ENCODE measurements around the gene FAM120B.

Gene FAM120B

DNA sequence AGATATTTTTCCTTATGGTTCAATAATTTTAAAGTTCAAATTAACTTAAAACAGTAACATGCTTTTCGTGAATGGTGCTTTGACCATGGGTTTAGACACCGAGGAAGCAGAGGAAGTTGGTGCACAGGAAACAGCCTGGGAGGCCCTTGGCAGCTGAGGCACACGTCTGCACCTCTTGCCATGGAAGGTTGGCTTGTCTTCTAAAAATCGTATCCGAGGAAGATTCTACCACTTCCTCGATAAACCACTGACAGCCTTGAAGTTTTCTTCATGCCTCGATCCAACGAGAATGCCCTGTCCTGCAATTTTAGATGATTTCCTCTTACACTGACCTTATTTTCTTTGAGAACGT lies 27.8 kb upstream of the FAM120B start:
- TF ChIP-seq, protein P1, sequence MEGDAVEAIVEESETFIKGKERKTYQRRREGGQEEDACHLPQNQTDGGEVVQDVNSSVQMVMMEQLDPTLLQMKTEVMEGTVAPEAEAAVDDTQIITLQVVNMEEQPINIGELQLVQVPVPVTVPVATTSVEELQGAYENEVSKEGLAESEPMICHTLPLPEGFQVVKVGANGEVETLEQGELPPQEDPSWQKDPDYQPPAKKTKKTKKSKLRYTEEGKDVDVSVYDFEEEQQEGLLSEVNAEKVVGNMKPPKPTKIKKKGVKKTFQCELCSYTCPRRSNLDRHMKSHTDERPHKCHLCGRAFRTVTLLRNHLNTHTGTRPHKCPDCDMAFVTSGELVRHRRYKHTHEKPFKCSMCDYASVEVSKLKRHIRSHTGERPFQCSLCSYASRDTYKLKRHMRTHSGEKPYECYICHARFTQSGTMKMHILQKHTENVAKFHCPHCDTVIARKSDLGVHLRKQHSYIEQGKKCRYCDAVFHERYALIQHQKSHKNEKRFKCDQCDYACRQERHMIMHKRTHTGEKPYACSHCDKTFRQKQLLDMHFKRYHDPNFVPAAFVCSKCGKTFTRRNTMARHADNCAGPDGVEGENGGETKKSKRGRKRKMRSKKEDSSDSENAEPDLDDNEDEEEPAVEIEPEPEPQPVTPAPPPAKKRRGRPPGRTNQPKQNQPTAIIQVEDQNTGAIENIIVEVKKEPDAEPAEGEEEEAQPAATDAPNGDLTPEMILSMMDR (IDR thresholded peaks at IDR 0.05; ENCODE audit: control insufficient read depth, insufficient read depth, low read depth, low read length, missing control alignments) = no peak
- no peak overlapping the region for H3K4me3 ChIP-seq (ENCODE audit: control insufficient read depth, low read depth, low read length)
- no peak for DNase-seq (ENCODE audit: low read depth)

DNA sequence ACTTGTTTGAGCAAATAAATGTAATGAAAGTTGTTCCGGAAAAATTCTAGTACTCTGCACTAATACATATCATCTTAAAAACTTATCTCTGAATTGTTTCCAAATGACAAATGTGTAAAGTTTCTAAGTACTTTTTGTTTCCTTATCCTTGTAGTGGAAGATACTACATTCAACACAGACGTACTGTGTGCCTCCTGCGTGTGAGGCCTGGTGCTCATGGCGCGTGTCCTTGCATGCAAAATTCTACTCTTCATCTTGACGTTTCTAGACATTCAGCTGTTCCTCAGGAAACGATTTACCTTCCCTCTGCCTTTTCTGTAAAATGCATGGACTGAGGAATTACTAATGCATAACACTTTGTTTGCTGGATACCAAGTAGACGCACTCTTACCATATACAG lies 27.1 kb upstream of the FAM120B start:
- DNase-seq (ENCODE audit: low read depth) = no peak
- TF ChIP-seq, protein P1 (IDR thresholded peaks at IDR 0.05; ENCODE audit: control insufficient read depth, insufficient read depth, low read depth, low read length, missing control alignments) = no peak

GRCh38 chr6:170279977-170280688 lies 26.4 kb upstream of the FAM120B start:
- TF ChIP-seq, protein P1 (IDR thresholded peaks at IDR 0.05; ENCODE audit: control insufficient read depth, insufficient read depth, low read depth, low read length, missing control alignments) = no peak
- DNase-seq (ENCODE audit: low read depth) = no peak

More for the DNA sequence above, 27.1 kb upstream of the FAM120B start:
- H3K4me3 ChIP-seq (ENCODE audit: control insufficient read depth, low read depth, low read length) = no peak overlapping the region

GRCh38 chr6:170280689-170281045 lies 25.9 kb upstream of the FAM120B start:
- TF ChIP-seq, protein P1 (IDR thresholded peaks at IDR 0.05; ENCODE audit: control insufficient read depth, insufficient read depth, low read depth, low read length, missing control alignments) = no peak
- no peak for DNase-seq (ENCODE audit: low read depth)
- peak overlapping the region; percentile 9 for H3K4me3 ChIP-seq (ENCODE audit: control insufficient read depth, low read depth, low read length)

More at GRCh38 chr6:170279977-170280688, 26.4 kb upstream of the FAM120B start:
- peak overlapping the region; percentile 9 for H3K4me3 ChIP-seq (ENCODE audit: control insufficient read depth, low read depth, low read length)

DNA sequence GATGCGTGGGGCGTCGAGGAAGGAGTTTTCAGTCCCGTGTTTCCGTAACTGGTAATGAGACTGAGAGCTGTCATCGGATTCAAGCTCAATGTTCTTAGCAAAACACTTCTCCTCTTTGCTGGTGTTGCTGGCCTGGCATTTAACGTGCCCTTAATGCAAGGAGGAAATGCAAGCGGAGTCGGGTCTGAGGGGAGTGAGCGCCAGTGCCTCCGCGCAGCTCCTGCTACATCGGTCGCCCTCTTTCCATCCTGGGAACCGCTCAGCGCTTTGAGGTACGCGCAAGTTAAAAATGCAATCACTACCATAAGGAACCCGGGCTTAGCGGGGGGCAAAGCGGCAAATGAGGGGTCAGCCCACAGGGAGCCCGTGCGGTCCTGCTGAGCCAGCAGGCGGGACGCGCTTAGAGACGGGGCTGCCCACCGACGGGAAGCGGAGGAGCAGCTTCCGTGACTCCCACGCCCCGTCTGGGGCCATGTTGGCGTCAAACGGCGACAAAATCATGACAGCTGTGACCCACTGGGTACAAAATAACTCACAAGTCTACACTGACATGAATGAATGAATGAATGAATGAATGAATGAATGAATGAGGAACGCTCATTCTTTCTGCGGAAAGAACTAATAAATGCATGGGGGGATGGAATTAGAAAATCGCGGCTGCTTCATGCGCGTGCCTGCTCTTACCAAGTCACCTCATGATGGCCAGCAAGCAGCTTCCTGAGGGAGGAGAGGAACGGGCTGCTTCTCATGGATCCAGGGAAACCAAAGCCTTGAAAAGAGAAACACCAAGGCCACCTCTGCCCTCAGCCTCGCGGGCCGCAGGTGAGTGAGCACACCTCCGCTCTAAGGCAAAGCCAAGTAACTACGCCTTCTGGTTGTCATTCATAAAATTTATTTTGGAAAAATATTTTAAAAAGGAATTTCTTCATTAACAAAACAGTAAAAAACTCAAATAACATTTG lies 24.9 kb upstream of the FAM120B start:
- no peak for DNase-seq (ENCODE audit: low read depth)
- TF ChIP-seq, protein P1 (IDR thresholded peaks at IDR 0.05; ENCODE audit: control insufficient read depth, insufficient read depth, low read depth, low read length, missing control alignments) = no peak
- no peak overlapping the region for H3K4me3 ChIP-seq (ENCODE audit: control insufficient read depth, low read depth, low read length)

DNA sequence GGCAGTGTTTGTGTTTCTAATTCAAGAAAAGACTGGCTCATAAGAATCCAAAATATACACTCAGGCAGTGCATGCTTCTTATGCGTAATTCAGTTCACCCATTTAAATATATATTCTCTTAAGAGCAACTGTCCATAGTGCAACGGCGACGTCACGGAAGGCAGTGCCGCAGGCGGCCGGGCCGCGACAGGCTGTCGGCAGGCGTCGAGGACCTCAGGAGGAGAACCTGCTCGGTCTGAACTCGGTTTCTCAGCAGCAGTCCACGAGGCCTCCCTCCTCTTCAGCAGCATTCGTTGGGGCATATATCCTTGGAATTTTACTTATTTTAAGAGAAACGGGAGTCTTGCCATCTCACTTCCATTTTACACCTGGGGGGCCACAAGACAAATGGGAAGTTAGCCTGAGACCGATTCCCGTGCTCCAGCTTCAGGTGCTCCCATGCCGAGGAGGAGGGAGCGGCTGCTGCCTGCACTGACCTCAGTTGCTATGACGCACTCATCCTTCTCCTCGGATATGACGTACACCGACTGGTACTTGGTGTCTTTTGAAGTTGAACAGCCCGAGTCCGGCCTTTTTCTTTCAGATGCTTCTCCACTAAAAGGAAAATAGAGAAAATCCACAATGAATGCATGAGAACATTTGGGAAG lies 23.9 kb upstream of the FAM120B start:
- TF ChIP-seq, protein P1 (IDR thresholded peaks at IDR 0.05; ENCODE audit: control insufficient read depth, insufficient read depth, low read depth, low read length, missing control alignments) = no peak
- H3K4me3 ChIP-seq (ENCODE audit: control insufficient read depth, low read depth, low read length) = no peak overlapping the region
- no peak for DNase-seq (ENCODE audit: low read depth)
